Measurements from ENCODE around the gene MPRIP. TPM values are rescaled to one million over a fixed set of nuclear protein-coding genes. Genes with fewer than 3 reads are reported as not detected.

MPRIP gene
- total and polyA plus RNA-seq, 2 of the 13 experiments (the other 11 are each of a cell fraction or from before 2014, with no cell fraction given) = 50.2 to 52.4 TPM

GRCh38 chr17:17024778-17025300 lies 17.4 kb upstream of the MPRIP start (continued):
- TF ChIP-seq, protein P1, sequence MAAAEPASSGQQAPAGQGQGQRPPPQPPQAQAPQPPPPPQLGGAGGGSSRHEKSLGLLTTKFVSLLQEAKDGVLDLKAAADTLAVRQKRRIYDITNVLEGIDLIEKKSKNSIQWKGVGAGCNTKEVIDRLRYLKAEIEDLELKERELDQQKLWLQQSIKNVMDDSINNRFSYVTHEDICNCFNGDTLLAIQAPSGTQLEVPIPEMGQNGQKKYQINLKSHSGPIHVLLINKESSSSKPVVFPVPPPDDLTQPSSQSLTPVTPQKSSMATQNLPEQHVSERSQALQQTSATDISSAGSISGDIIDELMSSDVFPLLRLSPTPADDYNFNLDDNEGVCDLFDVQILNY (CRISPR knock-in tag; conservative IDR thresholded peaks at IDR 0.05) = no peak
- TF ChIP-seq GATAD2A (CRISPR knock-in tag; IDR thresholded peaks at IDR 0.05) = no peak

DNA sequence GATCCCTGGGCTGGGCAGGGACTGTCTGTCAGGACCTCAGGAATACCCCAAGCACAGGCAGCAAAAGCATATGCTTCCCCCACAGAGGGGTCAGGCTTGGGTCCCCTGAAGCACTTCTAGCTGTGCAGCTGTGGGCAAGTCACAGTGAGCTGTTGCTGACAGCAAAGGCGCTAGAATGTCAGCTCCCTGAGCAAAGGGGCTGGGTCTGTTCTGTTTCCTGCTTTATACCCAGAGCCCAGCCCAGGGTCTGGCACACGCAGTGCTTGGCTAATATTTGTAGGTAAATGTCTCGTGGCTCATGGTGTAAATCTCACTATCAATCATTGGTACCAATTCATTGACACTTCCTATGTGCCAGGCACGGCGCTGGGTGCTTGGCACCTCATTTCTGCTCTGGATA lies 16.6 kb upstream of the MPRIP start:
- no TSS peak for BruUV-seq (replicated peaks)
- Histone ChIP-seq H3K27ac (ENCODE audit: extremely low read length, insufficient read depth, low read length) (no peak overlapping the region), H4K20me1 (ENCODE audit: insufficient read depth, low read length) (no peaks in the 10 kb centered on the region), H3K9me3 (ENCODE audit: low read length) (no peaks in the 10 kb centered on the region), H3K79me2 (ENCODE audit: insufficient read depth, low read length) (no peaks in the 10 kb centered on the region), H3K4me2 (ENCODE audit: low read depth, low read length) (no peak overlapping the region; the same call in 1 of the 2 replicates), H2AFZ (ENCODE audit: low read length) (no peak overlapping the region), H3K27me3 (ENCODE audit: control insufficient read depth in 1 of 2, insufficient read depth in 2 of 2, low read length in 2 of 2) (peaks cover 0 to 2% of the 10 kb centered on the region in 2 experiments; a peak in 2 of 5 replicates), H3K4me1 (ENCODE audit: insufficient read depth, low read length) (peaks cover 74% of the 10 kb centered on the region), H3K4me3 (replicated peaks in 1 of 3; ENCODE audit: insufficient read depth in 1 of 3, low read depth in 2 of 3, low read length in 3 of 3) (no peak overlapping the region), H3K9ac (ENCODE audit: insufficient read depth, low read depth, low read length) (no peak overlapping the region), H3K36me3 (replicated peaks in 1 of 2; ENCODE audit: control insufficient read depth in 1 of 2, insufficient read depth in 2 of 2, low read length in 2 of 2) (no peaks in the 10 kb centered on the region)
- TF ChIP-seq GPN1 (CRISPR knock-in tag; IDR thresholded peaks at IDR 0.05; ENCODE audit: borderline replicate concordance) (no peak), RARA (CRISPR knock-in tag; IDR thresholded peaks at IDR 0.05) (no peak), PAF1 (CRISPR knock-in tag; IDR thresholded peaks at IDR 0.05) (no peak), CEBPG (CRISPR knock-in tag; IDR thresholded peaks at IDR 0.05) (no peak), ZNF564 (CRISPR knock-in tag; IDR thresholded peaks at IDR 0.05) (no peak), JUN (CRISPR knock-in tag; IDR thresholded peaks at IDR 0.05) (no peak), HOXA3 (CRISPR knock-in tag; IDR thresholded peaks at IDR 0.05) (no peak), ZNF10 (CRISPR knock-in tag; IDR thresholded peaks at IDR 0.05; ENCODE audit: borderline replicate concordance, low read depth) (no peak), ZSCAN30 (CRISPR knock-in tag; IDR thresholded peaks at IDR 0.05) (no peak), ZNF34 (CRISPR knock-in tag; IDR thresholded peaks at IDR 0.05; ENCODE audit: borderline replicate concordance) (no peak), SMAD3 (CRISPR knock-in tag; IDR thresholded peaks at IDR 0.05) (no peak)
- TF ChIP-seq, protein P2, sequence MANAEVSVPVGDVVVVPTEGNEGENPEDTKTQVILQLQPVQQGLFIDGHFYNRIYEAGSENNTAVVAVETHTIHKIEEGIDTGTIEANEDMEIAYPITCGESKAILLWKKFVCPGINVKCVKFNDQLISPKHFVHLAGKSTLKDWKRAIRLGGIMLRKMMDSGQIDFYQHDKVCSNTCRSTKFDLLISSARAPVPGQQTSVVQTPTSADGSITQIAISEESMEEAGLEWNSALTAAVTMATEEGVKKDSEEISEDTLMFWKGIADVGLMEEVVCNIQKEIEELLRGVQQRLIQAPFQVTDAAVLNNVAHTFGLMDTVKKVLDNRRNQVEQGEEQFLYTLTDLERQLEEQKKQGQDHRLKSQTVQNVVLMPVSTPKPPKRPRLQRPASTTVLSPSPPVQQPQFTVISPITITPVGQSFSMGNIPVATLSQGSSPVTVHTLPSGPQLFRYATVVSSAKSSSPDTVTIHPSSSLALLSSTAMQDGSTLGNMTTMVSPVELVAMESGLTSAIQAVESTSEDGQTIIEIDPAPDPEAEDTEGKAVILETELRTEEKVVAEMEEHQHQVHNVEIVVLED (CRISPR knock-in tag; IDR thresholded peaks at IDR 0.05; ENCODE audit: borderline replicate concordance) = no peak
- CTCF ChIA-PET (ENCODE audit: low intra/inter-chr PET ratio, low total read pairs) = no interaction called here
- in situ Hi-C loops (cut with HindIII; ENCODE audit: extremely low pct_ligation_motif_present, low pct_unique_long_range_greater_than_20kb) = no loop called here
- intact Hi-C loops (cut with micrococcal nuclease; ENCODE audit: unreplicated experiment) = no loop called here
- WGBS (ENCODE audit: low lambda C conversion rate) = 20% methylated on average over 3 of the region's 5 CpGs
- FAIRE-seq (no peak), ATAC-seq (no peak), DNase-seq (ENCODE audit: low spot score) (no peak)
- POLR2A ChIA-PET = no interaction called here
